ENCODE results near the gene FKBP1A. TPM values are rescaled to one million over a fixed set of nuclear protein-coding genes. Genes with fewer than 3 reads are reported as not detected.

Gene FKBP1A
- polyA plus RNA-seq, 1 of the 3 experiments (the other 2 are of a cell fraction): 362 TPM

- H3K9me3 ChIP-seq: no peaks in the 10 kb centered on the region
- whole genome bisulfite sequencing (ENCODE audit: low lambda C conversion rate): 100% methylated on average over 1 of the region's 1 CpG
- H3K9me2 ChIP-seq: no peaks in the 10 kb centered on the region
- POLR2A ChIA-PET: no interaction called here
- H3K36me3 ChIP-seq (replicated peaks in 1 of 2; ENCODE audit: control insufficient read depth in 1 of 2, insufficient read depth in 2 of 2, low read length in 1 of 2): peaks cover 23 to 36% of the 10 kb centered on the region in 2 experiments
- no peak overlapping the region for H3K9ac ChIP-seq
- H3K4me2 ChIP-seq: peak overlapping the region; percentile 30; the same call in 1 of the 2 replicates
- H3K27ac ChIP-seq (ENCODE audit: low read depth in 2 of 2, low read length in 1 of 2): peak overlapping the region in 1 of 2 experiments; percentile 51; a peak in 2 of 4 replicates
- TF ChIP-seq FOSL2 (IDR thresholded peaks at IDR 0.05; ENCODE audit: borderline replicate concordance, low read depth) (no peak), JUND (IDR thresholded peaks at IDR 0.05) (no peak), POLR2AphosphoS5 (IDR thresholded peaks at IDR 0.05; ENCODE audit: low read depth, low read length) (no peak), EP300 (IDR thresholded peaks at IDR 0.05; ENCODE audit: borderline replicate concordance in 1 of 2, low read depth in 1 of 2, low read length in 1 of 2) (no peak), RXRA (IDR thresholded peaks at IDR 0.05; ENCODE audit: borderline replicate concordance, low read depth) (no peak), YY1 (IDR thresholded peaks at IDR 0.05; ENCODE audit: low read depth) (no peak), USF1 (IDR thresholded peaks at IDR 0.05; ENCODE audit: borderline replicate concordance, low read depth) (no peak), NRF1 (IDR thresholded peaks at IDR 0.05; ENCODE audit: low read depth, low read length) (no peak), SIN3A (IDR thresholded peaks at IDR 0.05; ENCODE audit: borderline replicate concordance, low read depth, low read length) (no peak), RAD21 (IDR thresholded peaks at IDR 0.05; ENCODE audit: low read length) (no peak), RFX5 (IDR thresholded peaks at IDR 0.05; ENCODE audit: low read length) (no peak), CHD2 (IDR thresholded peaks at IDR 0.05; ENCODE audit: low read length, partially characterized antibody) (no peak), MEF2A (IDR thresholded peaks at IDR 0.05; ENCODE audit: borderline replicate concordance, low read depth) (no peak), REST (IDR thresholded peaks at IDR 0.05; ENCODE audit: low read depth, low read length) (no peak), SMC3 (IDR thresholded peaks at IDR 0.05; ENCODE audit: low read depth, low read length) (no peak), MXI1 (IDR thresholded peaks at IDR 0.05; ENCODE audit: low read depth, low read length) (no peak), EZH2phosphoT487 (IDR thresholded peaks at IDR 0.05; ENCODE audit: borderline replicate concordance, low read depth) (no peak), IRF3 (IDR thresholded peaks at IDR 0.05; ENCODE audit: low read depth, low read length) (no peak), GATA2 (CRISPR knock-in tag; IDR thresholded peaks at IDR 0.05) (no peak), TEAD4 (IDR thresholded peaks at IDR 0.05; ENCODE audit: borderline replicate concordance, insufficient read depth) (no peak)
- peaks cover 90% of the 10 kb centered on the region for H3K79me2 ChIP-seq (ENCODE audit: insufficient read depth)
- H2AFZ ChIP-seq (ENCODE audit: low read depth): no peak overlapping the region
- no peak for DNase-seq
- H3K27me3 ChIP-seq (ENCODE audit: insufficient read depth): no peaks in the 10 kb centered on the region
- CTCF ChIA-PET: no interaction called here
- no peak overlapping the region for H3K4me3 ChIP-seq (ENCODE audit: low read depth in 2 of 2, low read length in 1 of 2)
- H3F3A ChIP-seq (replicated peaks; ENCODE audit: insufficient read depth): no peaks in the 10 kb centered on the region
- H3K4me1 ChIP-seq (ENCODE audit: control insufficient read depth in 1 of 2, insufficient read depth in 2 of 2, low read depth in 1 of 2, low read length in 1 of 2): peaks cover 12 to 13% of the 10 kb centered on the region in 2 experiments; a peak in 3 of 4 replicates
- H4K20me1 ChIP-seq (ENCODE audit: insufficient read depth): peaks cover 62% of the 10 kb centered on the region
These were observed 16.8 kb downstream of the FKBP1A start for GRCh38 chr20:1376007-1376406.

Measured in SK-N-SH (cell line).